ENCODE results near the gene ZEB1. TPM values are rescaled to one million over a fixed set of nuclear protein-coding genes. Genes with fewer than 3 reads are reported as not detected.

The ZEB1 gene
- total RNA-seq, 1 experiment from 2014 or later, result 31.5 TPM

DNA sequence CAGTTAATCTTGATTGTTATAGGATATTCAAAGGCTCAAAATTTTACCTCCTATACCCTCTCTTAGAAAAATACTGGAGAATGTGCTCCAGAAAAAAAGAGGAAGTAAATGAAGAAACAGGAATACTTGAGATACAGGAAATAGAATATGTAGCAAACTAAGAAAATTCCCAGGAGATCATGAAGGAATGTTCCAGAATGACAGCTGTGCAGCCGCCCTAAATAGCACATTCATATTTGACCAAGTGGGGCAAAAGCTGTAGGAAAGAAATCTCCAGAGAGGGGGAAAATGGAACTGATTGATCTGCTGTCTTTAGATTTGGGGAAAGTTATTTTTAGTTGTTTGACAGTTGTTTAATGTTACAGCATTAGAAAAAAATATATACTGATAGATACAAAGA lies 46.2 kb upstream of the ZEB1 start:
- H3K36me3 ChIP-seq (ENCODE audit: control insufficient read depth, insufficient read depth, low read length), result no peaks in the 10 kb centered on the region
- CTCF ChIA-PET, result no interaction called here
- in situ Hi-C loops (cut with HindIII; ENCODE audit: low pct_unique_long_range_greater_than_20kb, low sequenced_read_pairs), result no loop called here
- no peaks in the 10 kb centered on the region for H3K4me1 ChIP-seq (ENCODE audit: control insufficient read depth, insufficient read depth, low read length)
- no peak overlapping the region for H3K4me3 ChIP-seq (ENCODE audit: low read depth in 2 of 2, low read length in 2 of 2)
- POLR2A ChIA-PET, result no interaction called here
- H3K27me3 ChIP-seq (ENCODE audit: control insufficient read depth, insufficient read depth, low read length), result no peaks in the 10 kb centered on the region
- no peaks in the 10 kb centered on the region for H3K9me3 ChIP-seq (ENCODE audit: control insufficient read depth, insufficient read depth, low read depth, low read length)
- DNase-seq (ENCODE audit: low read depth, low spot score), result no peak
- intact Hi-C loops (cut with micrococcal nuclease; ENCODE audit: unreplicated experiment), result no loop called here
- TF ChIP-seq, protein P1, sequence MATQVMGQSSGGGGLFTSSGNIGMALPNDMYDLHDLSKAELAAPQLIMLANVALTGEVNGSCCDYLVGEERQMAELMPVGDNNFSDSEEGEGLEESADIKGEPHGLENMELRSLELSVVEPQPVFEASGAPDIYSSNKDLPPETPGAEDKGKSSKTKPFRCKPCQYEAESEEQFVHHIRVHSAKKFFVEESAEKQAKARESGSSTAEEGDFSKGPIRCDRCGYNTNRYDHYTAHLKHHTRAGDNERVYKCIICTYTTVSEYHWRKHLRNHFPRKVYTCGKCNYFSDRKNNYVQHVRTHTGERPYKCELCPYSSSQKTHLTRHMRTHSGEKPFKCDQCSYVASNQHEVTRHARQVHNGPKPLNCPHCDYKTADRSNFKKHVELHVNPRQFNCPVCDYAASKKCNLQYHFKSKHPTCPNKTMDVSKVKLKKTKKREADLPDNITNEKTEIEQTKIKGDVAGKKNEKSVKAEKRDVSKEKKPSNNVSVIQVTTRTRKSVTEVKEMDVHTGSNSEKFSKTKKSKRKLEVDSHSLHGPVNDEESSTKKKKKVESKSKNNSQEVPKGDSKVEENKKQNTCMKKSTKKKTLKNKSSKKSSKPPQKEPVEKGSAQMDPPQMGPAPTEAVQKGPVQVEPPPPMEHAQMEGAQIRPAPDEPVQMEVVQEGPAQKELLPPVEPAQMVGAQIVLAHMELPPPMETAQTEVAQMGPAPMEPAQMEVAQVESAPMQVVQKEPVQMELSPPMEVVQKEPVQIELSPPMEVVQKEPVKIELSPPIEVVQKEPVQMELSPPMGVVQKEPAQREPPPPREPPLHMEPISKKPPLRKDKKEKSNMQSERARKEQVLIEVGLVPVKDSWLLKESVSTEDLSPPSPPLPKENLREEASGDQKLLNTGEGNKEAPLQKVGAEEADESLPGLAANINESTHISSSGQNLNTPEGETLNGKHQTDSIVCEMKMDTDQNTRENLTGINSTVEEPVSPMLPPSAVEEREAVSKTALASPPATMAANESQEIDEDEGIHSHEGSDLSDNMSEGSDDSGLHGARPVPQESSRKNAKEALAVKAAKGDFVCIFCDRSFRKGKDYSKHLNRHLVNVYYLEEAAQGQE (IDR thresholded peaks at IDR 0.05; ENCODE audit: insufficient read depth in 1 of 2, low read depth in 2 of 2, low read length in 1 of 2), result no peak
- TF ChIP-seq TCF7L2 (IDR thresholded peaks at IDR 0.05; ENCODE audit: low read depth, low read length) (no peak), POLR2AphosphoS5 (IDR thresholded peaks at IDR 0.05; ENCODE audit: low read depth, low read length) (no peak), SIN3A (IDR thresholded peaks at IDR 0.05; ENCODE audit: borderline replicate concordance, insufficient read depth, low read depth, low read length) (no peak)
- TF ChIP-seq, protein P2, sequence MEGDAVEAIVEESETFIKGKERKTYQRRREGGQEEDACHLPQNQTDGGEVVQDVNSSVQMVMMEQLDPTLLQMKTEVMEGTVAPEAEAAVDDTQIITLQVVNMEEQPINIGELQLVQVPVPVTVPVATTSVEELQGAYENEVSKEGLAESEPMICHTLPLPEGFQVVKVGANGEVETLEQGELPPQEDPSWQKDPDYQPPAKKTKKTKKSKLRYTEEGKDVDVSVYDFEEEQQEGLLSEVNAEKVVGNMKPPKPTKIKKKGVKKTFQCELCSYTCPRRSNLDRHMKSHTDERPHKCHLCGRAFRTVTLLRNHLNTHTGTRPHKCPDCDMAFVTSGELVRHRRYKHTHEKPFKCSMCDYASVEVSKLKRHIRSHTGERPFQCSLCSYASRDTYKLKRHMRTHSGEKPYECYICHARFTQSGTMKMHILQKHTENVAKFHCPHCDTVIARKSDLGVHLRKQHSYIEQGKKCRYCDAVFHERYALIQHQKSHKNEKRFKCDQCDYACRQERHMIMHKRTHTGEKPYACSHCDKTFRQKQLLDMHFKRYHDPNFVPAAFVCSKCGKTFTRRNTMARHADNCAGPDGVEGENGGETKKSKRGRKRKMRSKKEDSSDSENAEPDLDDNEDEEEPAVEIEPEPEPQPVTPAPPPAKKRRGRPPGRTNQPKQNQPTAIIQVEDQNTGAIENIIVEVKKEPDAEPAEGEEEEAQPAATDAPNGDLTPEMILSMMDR (IDR thresholded peaks at IDR 0.05), result no peak
- H3K27ac ChIP-seq (ENCODE audit: low read length), result no peak overlapping the region
- ATAC-seq, result no peak
- BruUV-seq (replicated peaks), result no TSS peak

DNA sequence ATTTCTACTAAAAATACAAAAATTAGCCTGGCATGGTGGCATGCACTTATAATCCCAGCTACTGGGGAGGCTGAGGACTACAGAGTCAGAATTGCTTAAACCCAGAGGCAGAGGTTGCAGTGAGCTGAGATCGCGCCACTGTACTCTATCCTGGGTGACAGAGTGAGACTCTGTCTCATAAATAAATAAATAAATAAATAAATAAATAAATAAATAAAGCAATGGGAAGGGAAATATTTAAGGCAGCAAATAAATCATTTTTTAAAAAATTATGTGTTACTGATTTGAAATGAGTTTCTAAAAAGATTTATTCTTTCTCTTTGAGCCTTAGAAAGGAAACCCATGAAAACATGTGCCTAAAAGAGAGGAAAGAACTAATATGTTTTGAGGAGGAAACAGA lies 45.2 kb upstream of the ZEB1 start:
- Histone ChIP-seq H3K36me3 (ENCODE audit: control insufficient read depth, insufficient read depth, low read length) (no peaks in the 10 kb centered on the region), H3K4me1 (ENCODE audit: control insufficient read depth, insufficient read depth, low read length) (no peaks in the 10 kb centered on the region), H3K27ac (ENCODE audit: low read length) (no peak overlapping the region), H3K9me3 (ENCODE audit: control insufficient read depth, insufficient read depth, low read depth, low read length) (no peaks in the 10 kb centered on the region), H3K4me3 (ENCODE audit: low read depth in 2 of 2, low read length in 2 of 2) (no peak overlapping the region), H3K27me3 (ENCODE audit: control insufficient read depth, insufficient read depth, low read length) (no peaks in the 10 kb centered on the region)
- DNase-seq (ENCODE audit: low read depth, low spot score) (no peak), ATAC-seq (no peak)
- in situ Hi-C loops (cut with HindIII; ENCODE audit: low pct_unique_long_range_greater_than_20kb, low sequenced_read_pairs), result no loop called here
- BruUV-seq (replicated peaks), result no TSS peak
- intact Hi-C loops (cut with micrococcal nuclease; ENCODE audit: unreplicated experiment), result no loop called here
- CTCF ChIA-PET, result no interaction called here
- no peak for TF ChIP-seq POLR2AphosphoS5 (IDR thresholded peaks at IDR 0.05; ENCODE audit: low read depth, low read length)
- TF ChIP-seq, protein P2 (IDR thresholded peaks at IDR 0.05), result no peak
- no peak for TF ChIP-seq TCF7L2 (IDR thresholded peaks at IDR 0.05; ENCODE audit: low read depth, low read length)
- no peak for TF ChIP-seq SIN3A (IDR thresholded peaks at IDR 0.05; ENCODE audit: borderline replicate concordance, insufficient read depth, low read depth, low read length)
- TF ChIP-seq, protein P1 (IDR thresholded peaks at IDR 0.05; ENCODE audit: insufficient read depth in 1 of 2, low read depth in 2 of 2, low read length in 1 of 2), result no peak
- POLR2A ChIA-PET, result no interaction called here
